PFSK-1 (cell line): ENCODE data around the gene GAL3ST3.

Experiments used
- POLR2AphosphoS5 ChIP-seq: IDR thresholded peaks from 2 replicates; pipeline ENCODE4 v1.6.1; 2012; ENCODE audit warnings: low read depth, mild to moderate bottlenecking, control low read depth, low read length, moderate library complexity
- SIN3A ChIP-seq: IDR thresholded peaks from 2 replicates; pipeline ENCODE4 v1.6.1; 2012; ENCODE audit warnings: mild to moderate bottlenecking, low read length, moderate library complexity, borderline replicate concordance; ENCODE audit not compliant: insufficient read depth

GRCh38 chr11:66032957-66033735, 15.8 kb downstream of the GAL3ST3 start:
- TF ChIP-seq SIN3A: no peak
- no peak for TF ChIP-seq POLR2AphosphoS5
